K562 (cell line): ENCODE results near the gene PIP4K2A. TPM values are rescaled to one million over a fixed set of nuclear protein-coding genes. Genes with fewer than 3 reads are reported as not detected.

ENCODE experiments used
- ASH1L ChIP-seq: fragments of 450-650 bp; IDR thresholded peaks from 2 replicates; pipeline ENCODE4 v1.6.1; 2018; ENCODE audit warnings: borderline replicate concordance, mild to moderate bottlenecking, low read depth; ENCODE audit not compliant: partially characterized antibody
- FUS ChIP-seq: fragments of 200-400 bp; formaldehyde crosslinking; optimal IDR thresholded peaks from 2 replicates; pipeline ENCODE3; 2017; ENCODE audit warnings: low read depth, low read length
- HMGN3 ChIP-seq: IDR thresholded peaks from 2 replicates; pipeline ENCODE4 v1.6.1; 2011; ENCODE audit warnings: borderline replicate concordance, low read depth, mild to moderate bottlenecking, mixed read lengths, low read length; ENCODE audit not compliant: insufficient read length; ENCODE audit errors: extremely low read depth
- NFE2 ChIP-seq: IDR thresholded peaks from 2 replicates; pipeline ENCODE4 v1.6.1; 2014; ENCODE audit warnings: antibody characterized with exemption, low read depth
- NFIC ChIP-seq: fragments of 450-650 bp; IDR thresholded peaks from 2 replicates; pipeline ENCODE4 v1.6.1; 2017; ENCODE audit warnings: mild to moderate bottlenecking, inconsistent platforms
- PHF20 ChIP-seq: fragments of 450-650 bp; IDR thresholded peaks from 2 replicates; pipeline ENCODE4 v1.6.1; 2018; ENCODE audit not compliant: partially characterized antibody
- PHF8 ChIP-seq: fragments of 200-600 bp; sonication (generic); IDR thresholded peaks from 2 replicates; pipeline ENCODE4 v1.6.1; 2012; ENCODE audit warnings: mixed run types, mild to moderate bottlenecking, inconsistent platforms, low read length, moderate library complexity, borderline replicate concordance
- SRSF1 ChIP-seq: fragments of 200-400 bp; formaldehyde crosslinking; IDR thresholded peaks from 2 replicates; pipeline ENCODE4 v1.6.1; 2017; ENCODE audit warnings: mild to moderate bottlenecking, low read depth, low read length, moderate library complexity
- TAF9B ChIP-seq: fragments of 450-650 bp; IDR thresholded peaks from 2 replicates; pipeline ENCODE4 v1.6.1; 2018; ENCODE audit warnings: mild to moderate bottlenecking; ENCODE audit not compliant: partially characterized antibody
- ZNF354B ChIP-seq: fragments of 250-450 bp; sonication (Bioruptor Pico); IDR thresholded peaks from 2 replicates; pipeline ENCODE4 v1.4.0; 2020
- ZNF589 ChIP-seq: fragments of 200-800 bp; sonication (Bioruptor generic); IDR thresholded peaks from 2 replicates; pipeline ENCODE4 v1.6.1; 2016; ENCODE audit warnings: low read depth, missing genetic modification characterization, missing compliant biosample characterization
- polyA plus RNA-seq, 8 experiments: library from polyadenylated mRNA; depleted of rRNA in 4 of 8; stranded (reverse) in 5 of 8; unstranded in 3 of 8; fragments of >200 nt; fragmentation: Nextera tagmentation in 2 of 8; fragmentation: Illumina TruSeq in 1 of 8; extraction: Ambion mirVana in 2 of 8; extraction: Trizol in 1 of 8; gene quantifications; 2 replicates each; pipeline versions ENCODE4 v1.2.1 to v1.2.3, GENCODE V29; 2011 to 2014; ENCODE audit warnings: inconsistent platforms in 1 of 8, missing spikeins in 1 of 8
- total RNA-seq, 7 experiments: library from RNA; depleted of rRNA in 6 of 7; stranded (reverse); fragments of >200 nt in 6 of 7; fragmentation: Illumina TruSeq in 2 of 7; extraction: Trizol in 2 of 7; gene quantifications; 2 replicates each; pipeline versions ENCODE4 v1.2.1 to v1.2.3, GENCODE V29; 2011 to 2021; ENCODE audit warnings: low replicate concordance in 1 of 7
- TF ChIP-seq, protein P1 (sequence below): fragments of 450-650 bp; formaldehyde crosslinking; IDR thresholded peaks from 2 replicates; pipeline ENCODE4 v1.4.0; 2020; ENCODE audit warnings: mild to moderate bottlenecking, moderate library complexity
- TF ChIP-seq, protein P2 (sequence below), 2 experiments: IDR thresholded peaks; 2 replicates each; pipeline ENCODE4 v1.6.1; 2012; ENCODE audit warnings: improper control_type of control experiment in 2 of 2, low read depth in 2 of 2, low read length in 2 of 2, borderline replicate concordance in 1 of 2
- TF ChIP-seq, protein P3 (sequence below): sonication (generic); formaldehyde crosslinking; IDR thresholded peaks from 2 replicates; pipeline ENCODE4 v1.8.1; 2023; ENCODE audit warnings: mild to moderate bottlenecking, missing genetic modification reagents, moderate library complexity
- TF ChIP-seq, protein P4 (sequence below): sonication (generic); formaldehyde crosslinking; IDR thresholded peaks from 2 replicates; pipeline ENCODE4 v1.8.1; 2023; ENCODE audit warnings: missing genetic modification reagents, mild to moderate bottlenecking, borderline replicate concordance
- TF ChIP-seq, protein P5 (sequence below): fragments of 250-450 bp; sonication (Bioruptor Pico); IDR thresholded peaks from 2 replicates; pipeline ENCODE4 v1.6.1; 2021; ENCODE audit warnings: mild to moderate bottlenecking

Gene PIP4K2A
- total and polyA plus RNA-seq, 9 of the 15 experiments (the other 6 are each of a cell fraction or from before 2014, with no cell fraction given), result 35.6 to 117 (median 71.9) TPM

DNA sequence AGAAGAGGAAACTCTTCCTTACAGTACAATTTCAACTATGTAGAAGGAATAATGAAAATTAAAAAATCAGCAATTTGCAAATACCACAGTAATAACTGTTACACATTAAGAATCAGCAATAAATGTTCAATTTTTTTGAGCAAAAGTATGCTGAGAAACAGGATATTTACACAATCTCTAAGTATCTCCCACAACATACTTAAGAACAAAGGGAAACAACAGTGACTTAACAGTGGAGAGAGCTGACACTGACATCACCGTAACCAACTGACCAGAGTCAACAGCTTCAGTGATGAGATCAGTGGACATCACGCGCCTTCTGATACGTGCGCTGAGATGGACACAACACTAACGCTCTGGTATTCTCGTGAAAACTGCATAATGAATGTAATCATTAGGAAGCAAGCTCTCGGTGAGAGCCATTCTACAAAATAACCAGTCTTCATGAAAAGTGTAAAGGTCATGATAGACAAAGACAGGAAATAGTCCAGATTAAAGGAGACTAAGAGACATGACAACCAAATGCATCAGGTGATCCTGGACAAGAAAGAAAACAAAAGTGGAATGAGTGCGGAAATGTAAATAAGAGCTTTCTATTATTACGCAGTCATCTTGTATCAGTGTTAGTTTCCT is 82.6 kb downstream of the PIP4K2A start (continued):
- TF ChIP-seq, protein P1, sequence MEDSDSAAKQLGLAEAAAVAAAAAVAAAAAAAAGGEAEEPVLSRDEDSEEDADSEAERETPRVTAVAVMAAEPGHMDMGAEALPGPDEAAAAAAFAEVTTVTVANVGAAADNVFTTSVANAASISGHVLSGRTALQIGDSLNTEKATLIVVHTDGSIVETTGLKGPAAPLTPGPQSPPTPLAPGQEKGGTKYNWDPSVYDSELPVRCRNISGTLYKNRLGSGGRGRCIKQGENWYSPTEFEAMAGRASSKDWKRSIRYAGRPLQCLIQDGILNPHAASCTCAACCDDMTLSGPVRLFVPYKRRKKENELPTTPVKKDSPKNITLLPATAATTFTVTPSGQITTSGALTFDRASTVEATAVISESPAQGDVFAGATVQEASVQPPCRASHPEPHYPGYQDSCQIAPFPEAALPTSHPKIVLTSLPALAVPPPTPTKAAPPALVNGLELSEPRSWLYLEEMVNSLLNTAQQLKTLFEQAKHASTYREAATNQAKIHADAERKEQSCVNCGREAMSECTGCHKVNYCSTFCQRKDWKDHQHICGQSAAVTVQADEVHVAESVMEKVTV (CRISPR knock-in tag), result no peak
- peak; percentile 39; the same call in 1 of the 2 replicates for TF ChIP-seq ZNF354B (CRISPR knock-in tag)
- TF ChIP-seq, protein P2, sequence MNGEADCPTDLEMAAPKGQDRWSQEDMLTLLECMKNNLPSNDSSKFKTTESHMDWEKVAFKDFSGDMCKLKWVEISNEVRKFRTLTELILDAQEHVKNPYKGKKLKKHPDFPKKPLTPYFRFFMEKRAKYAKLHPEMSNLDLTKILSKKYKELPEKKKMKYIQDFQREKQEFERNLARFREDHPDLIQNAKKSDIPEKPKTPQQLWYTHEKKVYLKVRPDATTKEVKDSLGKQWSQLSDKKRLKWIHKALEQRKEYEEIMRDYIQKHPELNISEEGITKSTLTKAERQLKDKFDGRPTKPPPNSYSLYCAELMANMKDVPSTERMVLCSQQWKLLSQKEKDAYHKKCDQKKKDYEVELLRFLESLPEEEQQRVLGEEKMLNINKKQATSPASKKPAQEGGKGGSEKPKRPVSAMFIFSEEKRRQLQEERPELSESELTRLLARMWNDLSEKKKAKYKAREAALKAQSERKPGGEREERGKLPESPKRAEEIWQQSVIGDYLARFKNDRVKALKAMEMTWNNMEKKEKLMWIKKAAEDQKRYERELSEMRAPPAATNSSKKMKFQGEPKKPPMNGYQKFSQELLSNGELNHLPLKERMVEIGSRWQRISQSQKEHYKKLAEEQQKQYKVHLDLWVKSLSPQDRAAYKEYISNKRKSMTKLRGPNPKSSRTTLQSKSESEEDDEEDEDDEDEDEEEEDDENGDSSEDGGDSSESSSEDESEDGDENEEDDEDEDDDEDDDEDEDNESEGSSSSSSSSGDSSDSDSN (IDR thresholded peaks at IDR 0.05; ENCODE audit: borderline replicate concordance in 1 of 2, low read depth in 2 of 2, low read length in 2 of 2), result 0 out of 4 replicates have a peak, but pooled peaks of 1 of the 2 experiments have one; percentile 39
- TF ChIP-seq FUS, result no peak
- TF ChIP-seq PHF20, result no peak
- TF ChIP-seq HMGN3, result no peak
- TF ChIP-seq NFIC, result no peak
- TF ChIP-seq, protein P3, sequence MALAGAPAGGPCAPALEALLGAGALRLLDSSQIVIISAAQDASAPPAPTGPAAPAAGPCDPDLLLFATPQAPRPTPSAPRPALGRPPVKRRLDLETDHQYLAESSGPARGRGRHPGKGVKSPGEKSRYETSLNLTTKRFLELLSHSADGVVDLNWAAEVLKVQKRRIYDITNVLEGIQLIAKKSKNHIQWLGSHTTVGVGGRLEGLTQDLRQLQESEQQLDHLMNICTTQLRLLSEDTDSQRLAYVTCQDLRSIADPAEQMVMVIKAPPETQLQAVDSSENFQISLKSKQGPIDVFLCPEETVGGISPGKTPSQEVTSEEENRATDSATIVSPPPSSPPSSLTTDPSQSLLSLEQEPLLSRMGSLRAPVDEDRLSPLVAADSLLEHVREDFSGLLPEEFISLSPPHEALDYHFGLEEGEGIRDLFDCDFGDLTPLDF (CRISPR knock-in tag), result no peak
- no peak for TF ChIP-seq ASH1L
- TF ChIP-seq, protein P4, sequence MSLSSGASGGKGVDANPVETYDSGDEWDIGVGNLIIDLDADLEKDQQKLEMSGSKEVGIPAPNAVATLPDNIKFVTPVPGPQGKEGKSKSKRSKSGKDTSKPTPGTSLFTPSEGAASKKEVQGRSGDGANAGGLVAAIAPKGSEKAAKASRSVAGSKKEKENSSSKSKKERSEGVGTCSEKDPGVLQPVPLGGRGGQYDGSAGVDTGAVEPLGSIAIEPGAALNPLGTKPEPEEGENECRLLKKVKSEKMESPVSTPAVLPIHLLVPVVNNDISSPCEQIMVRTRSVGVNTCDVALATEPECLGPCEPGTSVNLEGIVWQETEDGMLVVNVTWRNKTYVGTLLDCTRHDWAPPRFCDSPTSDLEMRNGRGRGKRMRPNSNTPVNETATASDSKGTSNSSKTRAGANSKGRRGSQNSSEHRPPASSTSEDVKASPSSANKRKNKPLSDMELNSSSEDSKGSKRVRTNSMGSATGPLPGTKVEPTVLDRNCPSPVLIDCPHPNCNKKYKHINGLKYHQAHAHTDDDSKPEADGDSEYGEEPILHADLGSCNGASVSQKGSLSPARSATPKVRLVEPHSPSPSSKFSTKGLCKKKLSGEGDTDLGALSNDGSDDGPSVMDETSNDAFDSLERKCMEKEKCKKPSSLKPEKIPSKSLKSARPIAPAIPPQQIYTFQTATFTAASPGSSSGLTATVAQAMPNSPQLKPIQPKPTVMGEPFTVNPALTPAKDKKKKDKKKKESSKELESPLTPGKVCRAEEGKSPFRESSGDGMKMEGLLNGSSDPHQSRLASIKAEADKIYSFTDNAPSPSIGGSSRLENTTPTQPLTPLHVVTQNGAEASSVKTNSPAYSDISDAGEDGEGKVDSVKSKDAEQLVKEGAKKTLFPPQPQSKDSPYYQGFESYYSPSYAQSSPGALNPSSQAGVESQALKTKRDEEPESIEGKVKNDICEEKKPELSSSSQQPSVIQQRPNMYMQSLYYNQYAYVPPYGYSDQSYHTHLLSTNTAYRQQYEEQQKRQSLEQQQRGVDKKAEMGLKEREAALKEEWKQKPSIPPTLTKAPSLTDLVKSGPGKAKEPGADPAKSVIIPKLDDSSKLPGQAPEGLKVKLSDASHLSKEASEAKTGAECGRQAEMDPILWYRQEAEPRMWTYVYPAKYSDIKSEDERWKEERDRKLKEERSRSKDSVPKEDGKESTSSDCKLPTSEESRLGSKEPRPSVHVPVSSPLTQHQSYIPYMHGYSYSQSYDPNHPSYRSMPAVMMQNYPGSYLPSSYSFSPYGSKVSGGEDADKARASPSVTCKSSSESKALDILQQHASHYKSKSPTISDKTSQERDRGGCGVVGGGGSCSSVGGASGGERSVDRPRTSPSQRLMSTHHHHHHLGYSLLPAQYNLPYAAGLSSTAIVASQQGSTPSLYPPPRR, result no peak
- TF ChIP-seq TAF9B, result peak; percentile 80
- TF ChIP-seq ZNF589 (CRISPR knock-in tag), result peak; percentile 81
- TF ChIP-seq NFE2, result no peak
- no peak for TF ChIP-seq PHF8
- TF ChIP-seq, protein P5, sequence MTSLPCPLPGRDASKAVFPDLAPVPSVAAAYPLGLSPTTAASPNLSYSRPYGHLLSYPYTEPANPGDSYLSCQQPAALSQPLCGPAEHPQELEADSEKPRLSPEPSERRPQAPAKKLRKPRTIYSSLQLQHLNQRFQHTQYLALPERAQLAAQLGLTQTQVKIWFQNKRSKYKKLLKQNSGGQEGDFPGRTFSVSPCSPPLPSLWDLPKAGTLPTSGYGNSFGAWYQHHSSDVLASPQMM, result no peak
- TF ChIP-seq SRSF1, result no peak
